Pancreas (tissue), 10 donors: ENCODE results near the gene TNS3. TPM values are rescaled to one million over a fixed set of nuclear protein-coding genes. Genes with fewer than 3 reads are reported as not detected.
"Not testable (repeated sequence)": the region's sequence is repeated elsewhere in the genome, so short reads cannot be mapped to it uniquely, and the experiment has no call there.

Source experiments
- ATAC-seq, 4 donors: fragments of 200-7000 bp; cut with Tn5 transposase; one replicate each; pipeline versions ENCODE4 v1.8.0 to v1.9.1; 2020; ENCODE audit warnings: mild to moderate bottlenecking in 4 of 4, moderate library complexity in 4 of 4
- DNase-seq, 6 donors: peaks; one replicate each; pipeline ENCODE4 v3.0.0-alpha.2; 2020
- FAIRE-seq: peaks from 2 replicates; lab custom pipeline; 2012; peaks lifted over from hg19 to GRCh38; lab: Jason Lieb, UNC
- H3K27ac ChIP-seq, 4 donors: fragments of 200-600 bp; sonication (generic); 1 replicate in 3 of 4; 2 replicates in 1 of 4; pipeline versions ENCODE4 v1.5.0 to v1.8.0; 2020
- H3K27me3 ChIP-seq, 4 donors: fragments of 200-600 bp; one replicate each; pipeline ENCODE4 v1.8.0; 2021
- H3K36me3 ChIP-seq, 3 donors: fragments of 200-600 bp; sonication (generic) in 1 of 3; one replicate each; pipeline versions ENCODE4 v1.5.0 to v1.8.0; 2020 to 2021
- H3K4me1 ChIP-seq, 3 donors: fragments of 200-600 bp; one replicate each; pipeline ENCODE4 v1.8.0; 2021
- H3K4me3 ChIP-seq, 4 donors: fragments of 200-600 bp; sonication (generic) in 2 of 4; one replicate each; pipeline versions ENCODE4 v1.5.0 to v1.8.0; 2020 to 2021
- H3K9me3 ChIP-seq, 4 donors: fragments of 200-600 bp; one replicate each; pipeline ENCODE4 v1.8.0; 2021
- CTCF ChIP-seq, 4 donors: fragments of 200-600 bp; sonication (generic) in 3 of 4; IDR thresholded peaks; one replicate each; pipeline versions ENCODE4 v1.5.0 to v1.8.0; 2021; ENCODE audit warnings: antibody characterized with exemption in 4 of 4
- WGBS, 2 donors: extraction: QIAGEN DNeasy Blood & Tissue Kit; methylation state at CpG; one replicate each; pipeline ENCODE4 v1.1.7; 2013; 5-methylcytosine and 5-hydroxymethylcytosine counted together
- intact Hi-C, 3 donors: fragments of 100-400 bp; cut with DNase I; formaldehyde crosslinking; loops; one replicate each; pipeline versions ENCODE4 v1.11.1 to v1.14.2; 2022
- polyA plus RNA-seq, 2 donors: library from polyadenylated mRNA; stranded (reverse); fragments of 200-250 nt; gene quantifications; one replicate each; pipeline ENCODE4 v1.2.3, GENCODE V29; 2013
- total RNA-seq, 6 donors: library from RNA; stranded (reverse); fragmentation: NEBNext Ultra II Directional in 4 of 6; extraction: Animal tissue kit (Norgen Biotek cat#: 25700) in 4 of 6; gene quantifications; one replicate each; pipeline versions ENCODE4 v1.2.1 to v1.2.4, GENCODE V29; 2021 to 2023
- donor health status: healthy with polysubstance abuse.
- donor health status: DM: no; HTN: no; CAD: no; lungs with moderate emphysema.
- donor health status: DM: no; HTN: no; CAD: no.
- donor health status: control.
- donor health status: control.
- donor health status: Bipolar disorder and iron deficiency.
- donor health status: DM: yes; HTN: yes; CAD: no.
- donor health status: DM: no; HTN: no; CAD: no.
- donor health status: DM: no; HTN: no; CAD: no.
- donor health status: DM: yes; HTN: yes; CAD: no.

The TNS3 gene
- total and polyA plus RNA-seq, 8 donors: 28.0 to 125 (median 91.2) TPM

- FAIRE-seq: no peak
Observed at GRCh38 chr7:47591089-47591654, 9.3 kb upstream of the TNS3 start.

GRCh38 chr7:47590215-47590614, 8.3 kb upstream of the TNS3 start:
- intact Hi-C loops, FAIRE-seq, H3K27ac ChIP-seq, H3K4me3 ChIP-seq, ATAC-seq, H3K36me3 ChIP-seq, H3K9me3 ChIP-seq, H3K4me1 ChIP-seq, H3K27me3 ChIP-seq: not testable (repeated sequence)
- WGBS, 2 donors: 90 to 94% methylated on average over 5 of the region's 5 CpGs
- peak in 1 of 6 donors; percentile 5 for DNase-seq

More at GRCh38 chr7:47591089-47591654, 9.3 kb upstream of the TNS3 start:
- Histone ChIP-seq H3K27me3 (no peaks in the 10 kb centered on the region), H3K36me3 (no peaks in the 10 kb centered on the region), H3K27ac (no peak overlapping the region), H3K9me3 (no peaks in the 10 kb centered on the region), H3K4me1 (peaks cover 0 to 3% (median 0%) of the 10 kb centered on the region in 3 donors), H3K4me3 (no peak overlapping the region)
- TF ChIP-seq CTCF (IDR thresholded peaks at IDR 0.05): no peak
- ATAC-seq (no peak), DNase-seq (peak in 1 of 6 donors; percentile 6)
- intact Hi-C loops: no loop called here
- WGBS, 2 donors: 90% methylated on average over 8 of the region's 8 CpGs

GRCh38 chr7:47588704-47589225, 6.9 kb upstream of the TNS3 start:
- H3K36me3 ChIP-seq: no peaks in the 10 kb centered on the region
- no peak overlapping the region for H3K4me3 ChIP-seq
- H3K4me1 ChIP-seq: peaks cover 0 to 3% (median 0%) of the 10 kb centered on the region in 3 donors
- TF ChIP-seq CTCF (IDR thresholded peaks at IDR 0.05): no peak
- FAIRE-seq (no peak), DNase-seq (peak in 1 of 6 donors; percentile 6), ATAC-seq (peak in 2 of 4 donors; percentile 9 to 34)
- H3K27me3 ChIP-seq: no peaks in the 10 kb centered on the region
- WGBS, 2 donors: 88 to 93% methylated on average over 8 of the region's 8 CpGs
- H3K27ac ChIP-seq: no peak overlapping the region
- intact Hi-C loops: no loop called here
- no peaks in the 10 kb centered on the region for H3K9me3 ChIP-seq

- Histone ChIP-seq H3K9me3 (no peaks in the 10 kb centered on the region), H3K4me3 (no peak overlapping the region), H3K27ac (no peak overlapping the region), H3K27me3 (no peaks in the 10 kb centered on the region), H3K4me1 (peaks cover 0 to 3% (median 0%) of the 10 kb centered on the region in 3 donors), H3K36me3 (no peaks in the 10 kb centered on the region)
- WGBS, 2 donors: 79 to 87% methylated on average over 9 of the region's 9 CpGs
- intact Hi-C loops: no loop called here
- FAIRE-seq (no peak), DNase-seq (peak in 1 of 6 donors; percentile 10), ATAC-seq (no peak)
- no peak for TF ChIP-seq CTCF (IDR thresholded peaks at IDR 0.05)
Observed at GRCh38 chr7:47587976-47588375, 6.1 kb upstream of the TNS3 start.

- ATAC-seq: peak; percentile 67 to 83 (median 74)
- Histone ChIP-seq H3K9me3 (no peaks in the 10 kb centered on the region), H3K4me1 (peaks cover 0 to 3% (median 0%) of the 10 kb centered on the region in 3 donors), H3K36me3 (no peaks in the 10 kb centered on the region), H3K27ac (no peak overlapping the region), H3K27me3 (no peaks in the 10 kb centered on the region), H3K4me3 (no peak overlapping the region)
- DNase-seq: peak in 3 of 6 donors; percentile 53 to 68 (median 57)
- TF ChIP-seq CTCF (IDR thresholded peaks at IDR 0.05): no peak
- no peak for FAIRE-seq
- intact Hi-C loops: no loop called here
- WGBS, 2 donors: 42 to 72% methylated on average over 7 of the region's 7 CpGs
Observed at GRCh38 chr7:47587351-47587750, 5.4 kb upstream of the TNS3 start.
